A673 (cell line): Measurements from ENCODE around the gene LGALS7. TPM values are rescaled to one million over a fixed set of nuclear protein-coding genes. Genes with fewer than 3 reads are reported as not detected.

Experiments used
- BruUV-seq: library from RNA; stranded (reverse); fragments of 400-500 nt; replicated peaks from 2 replicates; lab custom pipeline; 2021; lab: Mats Ljungman, UMichigan
- CTCF ChIA-PET: fragments of 300-600 bp; sonication (Branson Sonifier 250); formaldehyde crosslinking; loops from one replicate; lab custom pipeline; 2022; ENCODE audit warnings: antibody characterized with exemption; lab: Charles Lee
- POLR2A ChIA-PET: fragments of 300-600 bp; sonication (Branson Sonifier 250); formaldehyde crosslinking; loops from one replicate; lab custom pipeline; 2022; ENCODE audit warnings: antibody characterized with exemption; ENCODE audit not compliant: low non-redundant PET; lab: Charles Lee
- DNase-seq: peaks from one replicate; pipeline ENCODE4 v3.0.0-alpha.2; 2015; ENCODE audit warnings: low spot score
- H3K27ac ChIP-seq: fragments of 200-600 bp; sonication (generic); 2 replicates; pipeline ENCODE4 v1.5.1; 2016; ENCODE audit warnings: mixed run types, low read depth, mild to moderate bottlenecking, mixed read lengths, antibody characterized with exemption, low read length; ENCODE audit not compliant: poor library complexity, severe bottlenecking
- H3K27me3 ChIP-seq: fragments of 200-600 bp; sonication (generic); replicated peaks from 2 replicates; pipeline ENCODE4 v1.6.1; 2017; ENCODE audit warnings: mixed run types, low read depth, mild to moderate bottlenecking, mixed read lengths, antibody characterized with exemption, low read length; ENCODE audit not compliant: insufficient read depth, poor library complexity
- H3K36me3 ChIP-seq: fragments of 200-600 bp; sonication (generic); 2 replicates; pipeline ENCODE4 v1.6.1; 2016; ENCODE audit warnings: mixed run types, mild to moderate bottlenecking, mixed read lengths, antibody characterized with exemption, low read length; ENCODE audit not compliant: insufficient read depth, poor library complexity, severe bottlenecking
- H3K4me1 ChIP-seq: fragments of 200-600 bp; sonication (generic); 2 replicates; pipeline ENCODE4 v1.6.1; 2017; ENCODE audit warnings: mixed run types, mild to moderate bottlenecking, mixed read lengths, antibody characterized with exemption, low read length; ENCODE audit not compliant: insufficient read depth, poor library complexity, severe bottlenecking
- H3K4me3 ChIP-seq: fragments of 200-600 bp; sonication (generic); 2 replicates; pipeline ENCODE4 v1.5.1; 2016; ENCODE audit warnings: low read depth, mixed run types, mild to moderate bottlenecking, mixed read lengths, low read length; ENCODE audit not compliant: poor library complexity, severe bottlenecking
- H3K9me3 ChIP-seq: fragments of 200-600 bp; sonication (generic); 2 replicates; pipeline ENCODE4 v1.6.1; 2016; ENCODE audit warnings: mixed run types, low read depth, mild to moderate bottlenecking, mixed read lengths, antibody characterized with exemption, low read length; ENCODE audit not compliant: poor library complexity, severe bottlenecking
- EZH2 ChIP-seq: fragments of 200-600 bp; sonication (generic); IDR thresholded peaks from 2 replicates; pipeline ENCODE4 v1.6.1; 2017; ENCODE audit warnings: borderline replicate concordance, low read depth, mild to moderate bottlenecking, mixed read lengths, antibody characterized with exemption, low read length; ENCODE audit not compliant: poor library complexity, severe bottlenecking
- intact Hi-C: fragments of 100-400 bp; cut with micrococcal nuclease; formaldehyde crosslinking; loops from one replicate; pipeline ENCODE4 v1.10.0; 2022; ENCODE audit not compliant: unreplicated experiment
- total RNA-seq: library from RNA; stranded (reverse); gene quantifications from 2 replicates; pipeline ENCODE4 v1.2.3, GENCODE V29; 2021
- TF ChIP-seq, protein P1 (sequence below): fragments of 300-800, 200-600 bp; sonication (generic); conservative IDR thresholded peaks from 2 replicates; pipeline ENCODE4 v1.5.1; 2017; ENCODE audit warnings: low read depth, mild to moderate bottlenecking, antibody characterized with exemption, low read length, moderate library complexity, mixed read lengths

The LGALS7 gene
- total RNA-seq, 1 experiment from 2014 or later = not detected

- peak overlapping the region; percentile 42 for H3K4me3 ChIP-seq
- no peaks in the 10 kb centered on the region for H3K9me3 ChIP-seq
- intact Hi-C loops = no loop called here
- ChIA-PET CTCF (no interaction called here), POLR2A (no interaction called here)
- peaks cover 2% of the 10 kb centered on the region for H3K36me3 ChIP-seq
- H3K4me1 ChIP-seq = peaks cover 8% of the 10 kb centered on the region
- TF ChIP-seq, protein P1, sequence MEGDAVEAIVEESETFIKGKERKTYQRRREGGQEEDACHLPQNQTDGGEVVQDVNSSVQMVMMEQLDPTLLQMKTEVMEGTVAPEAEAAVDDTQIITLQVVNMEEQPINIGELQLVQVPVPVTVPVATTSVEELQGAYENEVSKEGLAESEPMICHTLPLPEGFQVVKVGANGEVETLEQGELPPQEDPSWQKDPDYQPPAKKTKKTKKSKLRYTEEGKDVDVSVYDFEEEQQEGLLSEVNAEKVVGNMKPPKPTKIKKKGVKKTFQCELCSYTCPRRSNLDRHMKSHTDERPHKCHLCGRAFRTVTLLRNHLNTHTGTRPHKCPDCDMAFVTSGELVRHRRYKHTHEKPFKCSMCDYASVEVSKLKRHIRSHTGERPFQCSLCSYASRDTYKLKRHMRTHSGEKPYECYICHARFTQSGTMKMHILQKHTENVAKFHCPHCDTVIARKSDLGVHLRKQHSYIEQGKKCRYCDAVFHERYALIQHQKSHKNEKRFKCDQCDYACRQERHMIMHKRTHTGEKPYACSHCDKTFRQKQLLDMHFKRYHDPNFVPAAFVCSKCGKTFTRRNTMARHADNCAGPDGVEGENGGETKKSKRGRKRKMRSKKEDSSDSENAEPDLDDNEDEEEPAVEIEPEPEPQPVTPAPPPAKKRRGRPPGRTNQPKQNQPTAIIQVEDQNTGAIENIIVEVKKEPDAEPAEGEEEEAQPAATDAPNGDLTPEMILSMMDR = no peak
- TF ChIP-seq EZH2 = no peak
- no TSS peak for BruUV-seq
- DNase-seq = no peak
- H3K27me3 ChIP-seq = no peaks in the 10 kb centered on the region
- H3K27ac ChIP-seq = no peak overlapping the region
Measured at GRCh38 chr19:38736036-38736412, 37.3 kb downstream of the LGALS7 start.

DNA sequence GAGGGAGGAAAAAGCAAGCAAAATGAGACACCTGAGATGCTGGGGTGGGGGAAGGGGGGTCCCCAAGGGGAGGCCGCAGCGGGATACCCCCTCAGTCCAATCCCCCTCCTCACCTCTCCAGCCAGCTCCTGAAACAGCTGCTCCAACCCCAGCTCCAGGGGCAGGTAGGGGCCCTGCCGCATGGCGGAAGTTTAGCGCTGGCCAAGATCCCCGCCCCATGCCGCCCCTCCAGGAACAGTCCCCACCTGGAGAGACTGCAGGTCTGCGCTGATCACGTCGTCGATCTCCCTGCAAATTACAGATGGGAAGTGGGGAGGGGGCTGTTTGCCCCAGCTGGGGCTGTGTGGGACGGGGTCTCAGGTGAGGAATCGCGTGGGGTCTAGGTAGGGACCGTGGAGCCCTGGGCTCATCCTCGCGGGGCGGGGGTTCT, 38.0 kb downstream of the LGALS7 start:
- BruUV-seq = no TSS peak
- H3K27ac ChIP-seq = no peak overlapping the region
- ChIA-PET CTCF (no interaction called here), POLR2A (no interaction called here)
- H3K27me3 ChIP-seq = no peaks in the 10 kb centered on the region
- DNase-seq = no peak
- H3K9me3 ChIP-seq = no peaks in the 10 kb centered on the region
- intact Hi-C loops = no loop called here
- H3K4me3 ChIP-seq = no peak overlapping the region
- no peak for TF ChIP-seq EZH2
- TF ChIP-seq, protein P1 = no peak
- peaks cover 10% of the 10 kb centered on the region for H3K36me3 ChIP-seq
- H3K4me1 ChIP-seq = peaks cover 8% of the 10 kb centered on the region

GRCh38 chr19:38734426-38735256, 38.7 kb downstream of the LGALS7 start:
- POLR2A ChIA-PET = interaction anchor here (0.7 kb wide), 1 partner anchor 10 kb away, joined by 4 read pairs; no protein-coding TSS in a partner anchor
- no peak overlapping the region for H3K4me3 ChIP-seq

More at GRCh38 chr19:38734426-38735256, 38.7 kb downstream of the LGALS7 start:
- TF ChIP-seq EZH2 = no peak
- TF ChIP-seq, protein P1 = no peak
- Histone ChIP-seq H3K27ac (no peak overlapping the region), H3K36me3 (peaks cover 15% of the 10 kb centered on the region), H3K9me3 (no peaks in the 10 kb centered on the region), H3K4me1 (peaks cover 8% of the 10 kb centered on the region), H3K27me3 (no peaks in the 10 kb centered on the region)
- no peak for DNase-seq
- no TSS peak for BruUV-seq
- CTCF ChIA-PET = no interaction called here
- intact Hi-C loops = loop anchor here (5.0 kb wide), 1 partner anchor 198 kb away; the partner anchor contains the start of genes MRPS12 and SARS2
